ENCODE measurements around the gene CBFA2T3.

CBFA2T3 gene

GRCh38 chr16:88913001-88913612 is 63.9 kb downstream of the CBFA2T3 start:
- TF ChIP-seq FOXP2 (optimal IDR thresholded peaks at IDR 0.05; ENCODE audit: borderline replicate concordance, extremely low read depth, extremely low read length, insufficient read depth) = no peak
- TF ChIP-seq SIN3A (IDR thresholded peaks at IDR 0.05; ENCODE audit: borderline replicate concordance, insufficient read depth, low read length) = no peak
- no peak for TF ChIP-seq TAF1 (IDR thresholded peaks at IDR 0.05; ENCODE audit: borderline replicate concordance, insufficient read depth, low read length)
- no peak for TF ChIP-seq POLR2AphosphoS5 (IDR thresholded peaks at IDR 0.05; ENCODE audit: low read depth, low read length)
- TF ChIP-seq REST (IDR thresholded peaks at IDR 0.05; ENCODE audit: insufficient read depth in 1 of 2, low read depth in 2 of 2, low read length in 2 of 2) = no peak

- TF ChIP-seq FOXP2 (optimal IDR thresholded peaks at IDR 0.05; ENCODE audit: borderline replicate concordance, extremely low read depth, extremely low read length, insufficient read depth) = no peak
These were observed 64.5 kb downstream of the CBFA2T3 start for GRCh38 chr16:88912556-88912955.

GRCh38 chr16:88911946-88912310 is 65.1 kb downstream of the CBFA2T3 start:
- TF ChIP-seq REST (IDR thresholded peaks at IDR 0.05; ENCODE audit: insufficient read depth in 1 of 2, low read depth in 2 of 2, low read length in 2 of 2) (no peak), SIN3A (IDR thresholded peaks at IDR 0.05; ENCODE audit: borderline replicate concordance, insufficient read depth, low read length) (no peak), FOXP2 (optimal IDR thresholded peaks at IDR 0.05; ENCODE audit: borderline replicate concordance, extremely low read depth, extremely low read length, insufficient read depth) (no peak), TAF1 (IDR thresholded peaks at IDR 0.05; ENCODE audit: borderline replicate concordance, insufficient read depth, low read length) (no peak), POLR2AphosphoS5 (IDR thresholded peaks at IDR 0.05; ENCODE audit: low read depth, low read length) (no peak)

- TF ChIP-seq POLR2AphosphoS5 (IDR thresholded peaks at IDR 0.05; ENCODE audit: low read depth, low read length) (no peak), FOXP2 (optimal IDR thresholded peaks at IDR 0.05; ENCODE audit: borderline replicate concordance, extremely low read depth, extremely low read length, insufficient read depth) (no peak), SIN3A (IDR thresholded peaks at IDR 0.05; ENCODE audit: borderline replicate concordance, insufficient read depth, low read length) (no peak), TAF1 (IDR thresholded peaks at IDR 0.05; ENCODE audit: borderline replicate concordance, insufficient read depth, low read length) (no peak), REST (IDR thresholded peaks at IDR 0.05; ENCODE audit: insufficient read depth in 1 of 2, low read depth in 2 of 2, low read length in 2 of 2) (no peak)
These were observed 65.7 kb downstream of the CBFA2T3 start for GRCh38 chr16:88911136-88911945.

- no peak for TF ChIP-seq FOXP2 (optimal IDR thresholded peaks at IDR 0.05; ENCODE audit: borderline replicate concordance, extremely low read depth, extremely low read length, insufficient read depth)
- no peak for TF ChIP-seq TAF1 (IDR thresholded peaks at IDR 0.05; ENCODE audit: borderline replicate concordance, insufficient read depth, low read length)
- TF ChIP-seq REST (IDR thresholded peaks at IDR 0.05; ENCODE audit: insufficient read depth in 1 of 2, low read depth in 2 of 2, low read length in 2 of 2) = no peak
- no peak for TF ChIP-seq SIN3A (IDR thresholded peaks at IDR 0.05; ENCODE audit: borderline replicate concordance, insufficient read depth, low read length)
- TF ChIP-seq POLR2AphosphoS5 (IDR thresholded peaks at IDR 0.05; ENCODE audit: low read depth, low read length) = no peak
These were observed 66.5 kb downstream of the CBFA2T3 start for GRCh38 chr16:88910284-88911135.
